HG03175 (cell line): ENCODE results near the gene ATP6AP2.
A peak's percentile ranks its signal among the peaks of the same experiment; 100 is the strongest.

Experiments
- ATAC-seq: cut with Tn5 transposase; IDR thresholded peaks from one replicate; pipeline ENCODE4 v1.9.1; 2021; ENCODE audit warnings: mild to moderate bottlenecking, moderate library complexity; ENCODE audit not compliant: unreplicated experiment

The ATP6AP2 gene

GRCh38 chrX:40637687-40638086 lies 56.9 kb downstream of the ATP6AP2 start:
- no peak for ATAC-seq

- no peak for ATAC-seq
Measured at GRCh38 chrX:40644176-40644575, 63.4 kb downstream of the ATP6AP2 start.

GRCh38 chrX:40644821-40645358 lies 64.1 kb downstream of the ATP6AP2 start:
- peak; percentile 36 for ATAC-seq

- peak; percentile 19 for ATAC-seq
Measured at GRCh38 chrX:40646489-40647306, 65.9 kb downstream of the ATP6AP2 start.

- ATAC-seq: peak; percentile 63
Measured at GRCh38 chrX:40647307-40648197, 66.8 kb downstream of the ATP6AP2 start, which contains the start of gene CXorf38. TSS of gene CXorf38 (minus strand) at chrX:40647561. CDS start at chrX:40647520, 41 bp downstream.

GRCh38 chrX:40651620-40652223 lies 71.0 kb downstream of the ATP6AP2 start:
- no peak for ATAC-seq

GRCh38 chrX:40652664-40653063 lies 71.9 kb downstream of the ATP6AP2 start:
- ATAC-seq: no peak

GRCh38 chrX:40653535-40653934 lies 72.8 kb downstream of the ATP6AP2 start:
- no peak for ATAC-seq
